ENCODE results near the gene USP17L28. TPM values are rescaled to one million over a fixed set of nuclear protein-coding genes. Genes with fewer than 3 reads are reported as not detected.
"Not testable (repeated sequence)": the region's sequence is repeated elsewhere in the genome, so short reads cannot be mapped to it uniquely, and the experiment has no call there.

Gene USP17L28
- total RNA-seq, 1 experiment from 2014 or later = not detected

GRCh38 chr4:9334358-9334757 lies 14.3 kb upstream of the USP17L28 start, which contains the start of gene USP17L26:
Gene USP17L26 (plus strand): TSS chr4:9334658. CDS start chr4:9334658, 0 bp downstream.
- H4K20me1 ChIP-seq (ENCODE audit: insufficient read depth); BruUV-seq (replicated peaks); H3K9me3 ChIP-seq (ENCODE audit: control insufficient read depth in 1 of 2, insufficient read depth in 1 of 2, low read depth in 1 of 2, low read length in 2 of 2); intact Hi-C loops (cut with micrococcal nuclease); H3K9me2 ChIP-seq (ENCODE audit: insufficient read depth); H3K79me2 ChIP-seq (ENCODE audit: insufficient read depth, low read length); DNase-seq (ENCODE audit: low read depth, low spot score); ATAC-seq; RAD21 ChIA-PET (ENCODE audit: low non-redundant PET in 1 of 2, low total read pairs in 2 of 2, uncharacterized antibody in 2 of 2, unreplicated experiment in 2 of 2); H3K4me1 ChIP-seq (ENCODE audit: control insufficient read depth in 1 of 2, insufficient read depth in 2 of 2, low read length in 2 of 2); H3K36me3 ChIP-seq (ENCODE audit: control insufficient read depth in 1 of 2, insufficient read depth in 2 of 2, low read length in 2 of 2); H3K9ac ChIP-seq (ENCODE audit: low read length); H3K27ac ChIP-seq (ENCODE audit: low read depth, low read length); CTCF ChIA-PET; H2AFZ ChIP-seq (ENCODE audit: low read depth, low read length, poor library complexity, severe bottlenecking); H3K4me3 ChIP-seq (replicated peaks in 1 of 2; ENCODE audit: low read depth in 1 of 2, low read length in 2 of 2); POLR2A ChIA-PET; H3K27me3 ChIP-seq (ENCODE audit: insufficient read depth, low read length); H3K4me2 ChIP-seq (ENCODE audit: low read length): not testable (repeated sequence)

DNA sequence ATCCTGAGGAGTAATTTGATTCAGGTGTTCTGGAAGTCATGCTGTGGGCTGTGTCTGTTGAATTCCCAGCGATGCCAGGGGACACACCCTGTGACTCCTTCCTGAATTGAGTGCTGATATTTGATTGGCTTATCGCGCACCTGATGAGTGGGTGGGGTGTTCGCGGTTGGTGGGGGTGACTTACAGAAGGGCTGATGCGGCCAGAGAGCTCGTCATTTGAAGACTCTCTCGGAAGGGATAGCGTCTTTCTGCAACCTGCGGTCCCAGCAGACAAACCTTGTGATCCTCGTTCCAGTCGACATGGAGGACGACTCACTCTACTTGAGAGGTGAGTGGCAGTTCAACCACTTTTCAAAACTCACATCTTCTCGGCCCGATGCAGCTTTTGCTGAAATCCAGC lies 9.6 kb upstream of the USP17L28 start, which contains the start of gene USP17L5:
Gene USP17L5 (plus strand): TSS at position 301 of the 400 bp plus-strand sequence. CDS start 0 bp downstream, at position 301.
- BruUV-seq (replicated peaks); H3K9me2 ChIP-seq (ENCODE audit: insufficient read depth); H3K36me3 ChIP-seq (ENCODE audit: control insufficient read depth in 1 of 2, insufficient read depth in 2 of 2, low read length in 2 of 2); H2AFZ ChIP-seq (ENCODE audit: low read depth, low read length, poor library complexity, severe bottlenecking); ATAC-seq; H3K4me1 ChIP-seq (ENCODE audit: control insufficient read depth in 1 of 2, insufficient read depth in 2 of 2, low read length in 2 of 2); DNase-seq (ENCODE audit: low read depth, low spot score); POLR2A ChIA-PET; H3K27ac ChIP-seq (ENCODE audit: low read depth, low read length); H3K4me2 ChIP-seq (ENCODE audit: low read length); H3K4me3 ChIP-seq (replicated peaks in 1 of 2; ENCODE audit: low read depth in 1 of 2, low read length in 2 of 2); H3K79me2 ChIP-seq (ENCODE audit: insufficient read depth, low read length); H3K27me3 ChIP-seq (ENCODE audit: insufficient read depth, low read length); RAD21 ChIA-PET (ENCODE audit: low non-redundant PET in 1 of 2, low total read pairs in 2 of 2, uncharacterized antibody in 2 of 2, unreplicated experiment in 2 of 2); intact Hi-C loops (cut with micrococcal nuclease); H3K9me3 ChIP-seq (ENCODE audit: control insufficient read depth in 1 of 2, insufficient read depth in 1 of 2, low read depth in 1 of 2, low read length in 2 of 2); H3K9ac ChIP-seq (ENCODE audit: low read length); H4K20me1 ChIP-seq (ENCODE audit: insufficient read depth); CTCF ChIA-PET: not testable (repeated sequence)

DNA sequence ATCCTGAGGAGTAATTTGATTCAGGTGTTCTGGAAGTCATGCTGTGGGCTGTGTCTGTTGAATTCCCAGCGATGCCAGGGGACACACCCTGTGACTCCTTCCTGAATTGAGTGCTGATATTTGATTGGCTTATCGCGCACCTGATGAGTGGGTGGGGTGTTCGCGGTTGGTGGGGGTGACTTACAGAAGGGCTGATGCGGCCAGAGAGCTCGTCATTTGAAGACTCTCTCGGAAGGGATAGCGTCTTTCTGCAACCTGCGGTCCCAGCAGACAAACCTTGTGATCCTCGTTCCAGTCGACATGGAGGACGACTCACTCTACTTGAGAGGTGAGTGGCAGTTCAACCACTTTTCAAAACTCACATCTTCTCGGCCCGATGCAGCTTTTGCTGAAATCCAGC lies 4.8 kb upstream of the USP17L28 start, which contains the start of gene USP17L27:
Gene USP17L27 (plus strand): TSS at position 301 of the 400 bp plus-strand sequence. CDS start 0 bp downstream, at position 301.
- POLR2A ChIA-PET; DNase-seq (ENCODE audit: low read depth, low spot score); H3K9me2 ChIP-seq (ENCODE audit: insufficient read depth); H3K79me2 ChIP-seq (ENCODE audit: insufficient read depth, low read length); H3K9me3 ChIP-seq (ENCODE audit: control insufficient read depth in 1 of 2, insufficient read depth in 1 of 2, low read depth in 1 of 2, low read length in 2 of 2); H4K20me1 ChIP-seq (ENCODE audit: insufficient read depth); H3K4me2 ChIP-seq (ENCODE audit: low read length); RAD21 ChIA-PET (ENCODE audit: low non-redundant PET in 1 of 2, low total read pairs in 2 of 2, uncharacterized antibody in 2 of 2, unreplicated experiment in 2 of 2); H3K36me3 ChIP-seq (ENCODE audit: control insufficient read depth in 1 of 2, insufficient read depth in 2 of 2, low read length in 2 of 2); H3K27ac ChIP-seq (ENCODE audit: low read depth, low read length); intact Hi-C loops (cut with micrococcal nuclease); H3K9ac ChIP-seq (ENCODE audit: low read length); H3K4me1 ChIP-seq (ENCODE audit: control insufficient read depth in 1 of 2, insufficient read depth in 2 of 2, low read length in 2 of 2); ATAC-seq; H3K4me3 ChIP-seq (replicated peaks in 1 of 2; ENCODE audit: low read depth in 1 of 2, low read length in 2 of 2); CTCF ChIA-PET; H2AFZ ChIP-seq (ENCODE audit: low read depth, low read length, poor library complexity, severe bottlenecking); H3K27me3 ChIP-seq (ENCODE audit: insufficient read depth, low read length); BruUV-seq (replicated peaks): not testable (repeated sequence)

DNA sequence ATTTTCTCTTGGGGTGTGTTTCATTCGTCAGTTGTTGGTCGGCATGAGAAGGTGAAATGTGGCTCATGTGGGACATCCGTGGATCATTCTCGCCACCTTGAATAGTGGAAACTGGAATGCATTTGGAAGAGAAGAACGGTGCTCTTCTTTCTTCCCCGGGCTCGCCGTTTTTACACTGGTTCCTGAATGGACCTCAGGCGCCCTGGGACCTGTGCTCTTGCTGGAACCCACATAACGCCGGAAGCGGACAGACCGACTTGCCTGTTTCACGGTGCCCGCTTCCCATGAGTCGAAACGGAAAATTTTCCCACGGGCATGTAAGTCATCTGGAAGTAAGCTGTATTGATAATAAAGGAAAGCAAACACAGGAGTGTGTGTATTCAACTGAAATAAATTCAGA lies 2.2 kb downstream of the USP17L28 start:
- ATAC-seq; DNase-seq (ENCODE audit: low read depth, low spot score); H4K20me1 ChIP-seq (ENCODE audit: insufficient read depth); H3K9ac ChIP-seq (ENCODE audit: low read length); H3K27ac ChIP-seq (ENCODE audit: low read depth, low read length); H3K9me3 ChIP-seq (ENCODE audit: control insufficient read depth in 1 of 2, insufficient read depth in 1 of 2, low read depth in 1 of 2, low read length in 2 of 2); BruUV-seq (replicated peaks); H3K36me3 ChIP-seq (ENCODE audit: control insufficient read depth in 1 of 2, insufficient read depth in 2 of 2, low read length in 2 of 2); H3K79me2 ChIP-seq (ENCODE audit: insufficient read depth, low read length); intact Hi-C loops (cut with micrococcal nuclease); POLR2A ChIA-PET; H3K4me3 ChIP-seq (replicated peaks in 1 of 2; ENCODE audit: low read depth in 1 of 2, low read length in 2 of 2); H3K27me3 ChIP-seq (ENCODE audit: insufficient read depth, low read length); H3K4me1 ChIP-seq (ENCODE audit: control insufficient read depth in 1 of 2, insufficient read depth in 2 of 2, low read length in 2 of 2); H2AFZ ChIP-seq (ENCODE audit: low read depth, low read length, poor library complexity, severe bottlenecking); H3K4me2 ChIP-seq (ENCODE audit: low read length); RAD21 ChIA-PET (ENCODE audit: low non-redundant PET in 1 of 2, low total read pairs in 2 of 2, uncharacterized antibody in 2 of 2, unreplicated experiment in 2 of 2); CTCF ChIA-PET; H3K9me2 ChIP-seq (ENCODE audit: insufficient read depth): not testable (repeated sequence)

DNA sequence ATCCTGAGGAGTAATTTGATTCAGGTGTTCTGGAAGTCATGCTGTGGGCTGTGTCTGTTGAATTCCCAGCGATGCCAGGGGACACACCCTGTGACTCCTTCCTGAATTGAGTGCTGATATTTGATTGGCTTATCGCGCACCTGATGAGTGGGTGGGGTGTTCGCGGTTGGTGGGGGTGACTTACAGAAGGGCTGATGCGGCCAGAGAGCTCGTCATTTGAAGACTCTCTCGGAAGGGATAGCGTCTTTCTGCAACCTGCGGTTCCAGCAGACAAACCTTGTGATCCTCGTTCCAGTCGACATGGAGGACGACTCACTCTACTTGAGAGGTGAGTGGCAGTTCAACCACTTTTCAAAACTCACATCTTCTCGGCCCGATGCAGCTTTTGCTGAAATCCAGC lies 4.6 kb downstream of the USP17L28 start, which contains the start of gene USP17L29:
Gene USP17L29 (plus strand): TSS at position 301 of the 400 bp plus-strand sequence. CDS start 0 bp downstream, at position 301.
- intact Hi-C loops (cut with micrococcal nuclease); H3K4me3 ChIP-seq (replicated peaks in 1 of 2; ENCODE audit: low read depth in 1 of 2, low read length in 2 of 2); H3K27ac ChIP-seq (ENCODE audit: low read depth, low read length); H3K9me2 ChIP-seq (ENCODE audit: insufficient read depth); H3K4me2 ChIP-seq (ENCODE audit: low read length); RAD21 ChIA-PET (ENCODE audit: low non-redundant PET in 1 of 2, low total read pairs in 2 of 2, uncharacterized antibody in 2 of 2, unreplicated experiment in 2 of 2); H3K9me3 ChIP-seq (ENCODE audit: control insufficient read depth in 1 of 2, insufficient read depth in 1 of 2, low read depth in 1 of 2, low read length in 2 of 2); H3K36me3 ChIP-seq (ENCODE audit: control insufficient read depth in 1 of 2, insufficient read depth in 2 of 2, low read length in 2 of 2); BruUV-seq (replicated peaks); H3K27me3 ChIP-seq (ENCODE audit: insufficient read depth, low read length); H3K4me1 ChIP-seq (ENCODE audit: control insufficient read depth in 1 of 2, insufficient read depth in 2 of 2, low read length in 2 of 2); H4K20me1 ChIP-seq (ENCODE audit: insufficient read depth); ATAC-seq; H2AFZ ChIP-seq (ENCODE audit: low read depth, low read length, poor library complexity, severe bottlenecking); H3K79me2 ChIP-seq (ENCODE audit: insufficient read depth, low read length); POLR2A ChIA-PET; CTCF ChIA-PET; H3K9ac ChIP-seq (ENCODE audit: low read length); DNase-seq (ENCODE audit: low read depth, low spot score): not testable (repeated sequence)

All from HCT116 (cell line).